ENCODE data around the gene CGAS. TPM values are rescaled to one million over a fixed set of nuclear protein-coding genes. Genes with fewer than 3 reads are reported as not detected.
A peak's percentile ranks its signal among the peaks of the same experiment; 100 is the strongest.

CGAS gene
- total and polyA plus RNA-seq, 2 of the 13 experiments (the other 11 are each of a cell fraction or from before 2014, with no cell fraction given): 0.03 to 0.07 TPM

DNA sequence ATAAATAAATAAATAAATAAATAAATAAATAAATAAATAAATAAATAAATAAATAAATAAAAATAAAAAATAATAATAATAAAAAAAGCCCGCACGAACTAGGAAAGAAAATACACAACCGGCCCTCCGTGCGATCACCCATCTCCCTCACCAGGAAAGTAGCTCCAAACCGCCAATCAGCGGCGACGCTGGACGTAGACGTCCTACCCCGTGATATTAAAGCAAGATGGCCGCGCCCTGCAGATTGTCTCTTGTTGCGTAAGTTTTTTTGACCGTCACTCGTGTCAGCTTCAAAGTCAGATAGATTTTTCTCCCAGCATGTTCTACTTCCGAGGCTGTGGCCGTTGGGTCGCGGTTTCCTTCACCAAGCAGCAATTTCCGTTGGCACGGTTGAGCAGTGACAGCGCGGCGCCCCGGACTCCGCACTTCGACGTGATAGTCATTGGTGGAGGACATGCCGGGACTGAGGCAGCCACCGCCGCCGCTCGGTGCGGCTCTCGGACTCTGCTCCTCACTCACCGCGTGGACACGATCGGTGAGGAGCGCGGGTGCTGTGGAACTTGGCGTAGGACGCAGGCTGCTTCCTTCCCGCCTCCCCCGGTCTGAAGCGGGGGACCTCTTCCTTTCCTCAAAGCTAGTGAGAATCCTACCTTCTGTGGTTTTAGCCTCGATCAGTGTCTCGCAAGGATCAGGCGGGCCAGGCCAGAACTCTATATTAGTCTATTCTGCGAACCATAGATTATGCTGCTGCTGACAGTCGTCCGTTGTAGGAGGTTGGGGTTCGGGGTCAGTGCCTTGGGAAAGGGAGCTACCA is 9.6 kb upstream of the CGAS start, which contains the start of gene MTO1 (continued):
- TF ChIP-seq, protein P1, sequence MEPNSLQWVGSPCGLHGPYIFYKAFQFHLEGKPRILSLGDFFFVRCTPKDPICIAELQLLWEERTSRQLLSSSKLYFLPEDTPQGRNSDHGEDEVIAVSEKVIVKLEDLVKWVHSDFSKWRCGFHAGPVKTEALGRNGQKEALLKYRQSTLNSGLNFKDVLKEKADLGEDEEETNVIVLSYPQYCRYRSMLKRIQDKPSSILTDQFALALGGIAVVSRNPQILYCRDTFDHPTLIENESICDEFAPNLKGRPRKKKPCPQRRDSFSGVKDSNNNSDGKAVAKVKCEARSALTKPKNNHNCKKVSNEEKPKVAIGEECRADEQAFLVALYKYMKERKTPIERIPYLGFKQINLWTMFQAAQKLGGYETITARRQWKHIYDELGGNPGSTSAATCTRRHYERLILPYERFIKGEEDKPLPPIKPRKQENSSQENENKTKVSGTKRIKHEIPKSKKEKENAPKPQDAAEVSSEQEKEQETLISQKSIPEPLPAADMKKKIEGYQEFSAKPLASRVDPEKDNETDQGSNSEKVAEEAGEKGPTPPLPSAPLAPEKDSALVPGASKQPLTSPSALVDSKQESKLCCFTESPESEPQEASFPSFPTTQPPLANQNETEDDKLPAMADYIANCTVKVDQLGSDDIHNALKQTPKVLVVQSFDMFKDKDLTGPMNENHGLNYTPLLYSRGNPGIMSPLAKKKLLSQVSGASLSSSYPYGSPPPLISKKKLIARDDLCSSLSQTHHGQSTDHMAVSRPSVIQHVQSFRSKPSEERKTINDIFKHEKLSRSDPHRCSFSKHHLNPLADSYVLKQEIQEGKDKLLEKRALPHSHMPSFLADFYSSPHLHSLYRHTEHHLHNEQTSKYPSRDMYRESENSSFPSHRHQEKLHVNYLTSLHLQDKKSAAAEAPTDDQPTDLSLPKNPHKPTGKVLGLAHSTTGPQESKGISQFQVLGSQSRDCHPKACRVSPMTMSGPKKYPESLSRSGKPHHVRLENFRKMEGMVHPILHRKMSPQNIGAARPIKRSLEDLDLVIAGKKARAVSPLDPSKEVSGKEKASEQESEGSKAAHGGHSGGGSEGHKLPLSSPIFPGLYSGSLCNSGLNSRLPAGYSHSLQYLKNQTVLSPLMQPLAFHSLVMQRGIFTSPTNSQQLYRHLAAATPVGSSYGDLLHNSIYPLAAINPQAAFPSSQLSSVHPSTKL (CRISPR knock-in tag; IDR thresholded peaks at IDR 0.05): peak; percentile 31; the same call in 1 of the 2 replicates
- TF ChIP-seq ZNF891 (CRISPR knock-in tag; IDR thresholded peaks at IDR 0.05) (peak; percentile 74; the same call in 1 of the 2 replicates), NFYB (CRISPR knock-in tag; IDR thresholded peaks at IDR 0.05) (peak; percentile 79), ZSCAN9 (CRISPR knock-in tag; IDR thresholded peaks at IDR 0.05; ENCODE audit: borderline replicate concordance) (no peak), MLX (CRISPR knock-in tag; IDR thresholded peaks at IDR 0.05) (no peak), MATR3 (CRISPR knock-in tag; IDR thresholded peaks at IDR 0.05) (no peak), SP140L (CRISPR knock-in tag; IDR thresholded peaks at IDR 0.05; ENCODE audit: borderline replicate concordance) (no peak), ZSCAN20 (CRISPR knock-in tag; IDR thresholded peaks at IDR 0.05; ENCODE audit: borderline replicate concordance) (no peak), ATF5 (CRISPR knock-in tag; IDR thresholded peaks at IDR 0.05; ENCODE audit: low read depth) (no peak), KMT2B (CRISPR knock-in tag; IDR thresholded peaks at IDR 0.05) (peak; percentile 84), ZNF746 (CRISPR knock-in tag; IDR thresholded peaks at IDR 0.05) (no peak)
- TF ChIP-seq, protein P2, sequence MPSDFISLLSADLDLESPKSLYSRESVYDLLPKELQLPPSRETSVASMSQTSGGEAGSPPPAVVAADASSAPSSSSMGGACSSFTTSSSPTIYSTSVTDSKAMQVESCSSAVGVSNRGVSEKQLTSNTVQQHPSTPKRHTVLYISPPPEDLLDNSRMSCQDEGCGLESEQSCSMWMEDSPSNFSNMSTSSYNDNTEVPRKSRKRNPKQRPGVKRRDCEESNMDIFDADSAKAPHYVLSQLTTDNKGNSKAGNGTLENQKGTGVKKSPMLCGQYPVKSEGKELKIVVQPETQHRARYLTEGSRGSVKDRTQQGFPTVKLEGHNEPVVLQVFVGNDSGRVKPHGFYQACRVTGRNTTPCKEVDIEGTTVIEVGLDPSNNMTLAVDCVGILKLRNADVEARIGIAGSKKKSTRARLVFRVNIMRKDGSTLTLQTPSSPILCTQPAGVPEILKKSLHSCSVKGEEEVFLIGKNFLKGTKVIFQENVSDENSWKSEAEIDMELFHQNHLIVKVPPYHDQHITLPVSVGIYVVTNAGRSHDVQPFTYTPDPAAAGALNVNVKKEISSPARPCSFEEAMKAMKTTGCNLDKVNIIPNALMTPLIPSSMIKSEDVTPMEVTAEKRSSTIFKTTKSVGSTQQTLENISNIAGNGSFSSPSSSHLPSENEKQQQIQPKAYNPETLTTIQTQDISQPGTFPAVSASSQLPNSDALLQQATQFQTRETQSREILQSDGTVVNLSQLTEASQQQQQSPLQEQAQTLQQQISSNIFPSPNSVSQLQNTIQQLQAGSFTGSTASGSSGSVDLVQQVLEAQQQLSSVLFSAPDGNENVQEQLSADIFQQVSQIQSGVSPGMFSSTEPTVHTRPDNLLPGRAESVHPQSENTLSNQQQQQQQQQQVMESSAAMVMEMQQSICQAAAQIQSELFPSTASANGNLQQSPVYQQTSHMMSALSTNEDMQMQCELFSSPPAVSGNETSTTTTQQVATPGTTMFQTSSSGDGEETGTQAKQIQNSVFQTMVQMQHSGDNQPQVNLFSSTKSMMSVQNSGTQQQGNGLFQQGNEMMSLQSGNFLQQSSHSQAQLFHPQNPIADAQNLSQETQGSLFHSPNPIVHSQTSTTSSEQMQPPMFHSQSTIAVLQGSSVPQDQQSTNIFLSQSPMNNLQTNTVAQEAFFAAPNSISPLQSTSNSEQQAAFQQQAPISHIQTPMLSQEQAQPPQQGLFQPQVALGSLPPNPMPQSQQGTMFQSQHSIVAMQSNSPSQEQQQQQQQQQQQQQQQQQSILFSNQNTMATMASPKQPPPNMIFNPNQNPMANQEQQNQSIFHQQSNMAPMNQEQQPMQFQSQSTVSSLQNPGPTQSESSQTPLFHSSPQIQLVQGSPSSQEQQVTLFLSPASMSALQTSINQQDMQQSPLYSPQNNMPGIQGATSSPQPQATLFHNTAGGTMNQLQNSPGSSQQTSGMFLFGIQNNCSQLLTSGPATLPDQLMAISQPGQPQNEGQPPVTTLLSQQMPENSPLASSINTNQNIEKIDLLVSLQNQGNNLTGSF (CRISPR knock-in tag; IDR thresholded peaks at IDR 0.05): no peak
- TF ChIP-seq, protein P3, sequence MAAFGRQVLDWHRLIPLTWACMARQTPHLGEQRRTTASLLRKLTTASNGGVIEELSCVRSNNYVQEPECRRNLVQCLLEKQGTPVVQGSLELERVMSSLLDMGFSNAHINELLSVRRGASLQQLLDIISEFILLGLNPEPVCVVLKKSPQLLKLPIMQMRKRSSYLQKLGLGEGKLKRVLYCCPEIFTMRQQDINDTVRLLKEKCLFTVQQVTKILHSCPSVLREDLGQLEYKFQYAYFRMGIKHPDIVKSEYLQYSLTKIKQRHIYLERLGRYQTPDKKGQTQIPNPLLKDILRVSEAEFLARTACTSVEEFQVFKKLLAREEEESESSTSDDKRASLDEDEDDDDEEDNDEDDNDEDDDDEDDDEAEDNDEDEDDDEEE (CRISPR knock-in tag; IDR thresholded peaks at IDR 0.05): no peak
- TF ChIP-seq, protein P4, sequence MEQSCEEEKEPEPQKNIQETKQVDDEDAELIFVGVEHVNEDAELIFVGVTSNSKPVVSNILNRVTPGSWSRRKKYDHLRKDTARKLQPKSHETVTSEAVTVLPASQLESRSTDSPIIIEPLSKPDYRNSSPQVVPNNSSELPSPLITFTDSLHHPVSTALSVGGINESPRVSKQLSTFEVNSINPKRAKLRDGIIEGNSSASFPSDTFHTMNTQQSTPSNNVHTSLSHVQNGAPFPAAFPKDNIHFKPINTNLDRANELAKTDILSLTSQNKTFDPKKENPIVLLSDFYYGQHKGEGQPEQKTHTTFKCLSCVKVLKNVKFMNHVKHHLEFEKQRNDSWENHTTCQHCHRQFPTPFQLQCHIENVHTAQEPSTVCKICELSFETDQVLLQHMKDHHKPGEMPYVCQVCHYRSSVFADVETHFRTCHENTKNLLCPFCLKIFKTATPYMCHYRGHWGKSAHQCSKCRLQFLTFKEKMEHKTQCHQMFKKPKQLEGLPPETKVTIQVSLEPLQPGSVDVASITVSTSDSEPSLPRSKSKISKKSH (CRISPR knock-in tag; IDR thresholded peaks at IDR 0.05; ENCODE audit: borderline replicate concordance): peak; percentile 37; the same call in 1 of the 2 replicates
